Colonic mucosa (tissue), 4 donors: ENCODE results near the gene DNPH1. TPM values are rescaled to one million over a fixed set of nuclear protein-coding genes. Genes with fewer than 3 reads are reported as not detected.
A peak's percentile ranks its signal among the peaks of the same experiment; 100 is the strongest.

Source experiments
- DNase-seq: peaks from one replicate; pipeline ENCODE4 v3.0.0-alpha.2; 2020
- H3K27ac ChIP-seq: fragments of 200-600 bp; one replicate; pipeline ENCODE4 v1.8.0; 2021
- H3K27me3 ChIP-seq: fragments of 200-600 bp; one replicate; pipeline ENCODE4 v1.8.0; 2021
- H3K36me3 ChIP-seq: fragments of 200-600 bp; one replicate; pipeline ENCODE4 v1.8.0; 2021
- H3K4me1 ChIP-seq: fragments of 200-600 bp; one replicate; pipeline ENCODE4 v1.8.0; 2021; ENCODE audit warnings: mild to moderate bottlenecking
- H3K4me3 ChIP-seq: fragments of 200-600 bp; one replicate; pipeline ENCODE4 v1.8.0; 2021
- H3K9ac ChIP-seq, 2 donors: one replicate each; pipeline ENCODE4 v1.7.0; 2013; ENCODE audit warnings: control low read depth in 2 of 2, low read depth in 2 of 2, low read length in 2 of 2
- H3K9me3 ChIP-seq: fragments of 200-600 bp; one replicate; pipeline ENCODE4 v1.8.0; 2021
- CTCF ChIP-seq: fragments of 200-600 bp; IDR thresholded peaks from one replicate; pipeline ENCODE4 v1.8.0; 2022; ENCODE audit warnings: antibody characterized with exemption, mild to moderate bottlenecking
- intact Hi-C: fragments of 100-400 bp; cut with DNase I; formaldehyde crosslinking; loops from one replicate; pipeline ENCODE4 v1.14.1; 2022
- total RNA-seq, 2 donors: library from RNA; stranded (reverse); fragmentation: NEBNext Ultra II Directional in 1 of 2; extraction: Animal tissue kit (Norgen Biotek cat#: 25700) in 1 of 2; gene quantifications; one replicate each; pipeline ENCODE4 v1.2.1, GENCODE V29; 2021
- donor health status: healthy.
- donor health status: DM: no; HTN: no; CAD: no.
- donor health status: DM: no; HTN: no; CAD: no.

DNPH1 gene
- total RNA-seq, 2 donors from 2014 or later: 76.8 to 99.4 TPM

- Histone ChIP-seq H3K9me3 (no peaks in the 10 kb centered on the region), H3K4me1 (no peaks in the 10 kb centered on the region), H3K27ac (no peak overlapping the region), H3K9ac (no peak overlapping the region), H3K36me3 (no peaks in the 10 kb centered on the region), H3K27me3 (no peaks in the 10 kb centered on the region), H3K4me3 (no peak overlapping the region)
- DNase-seq: no peak
- TF ChIP-seq CTCF: no peak
- intact Hi-C loops: no loop called here
Measured at GRCh38 chr6:43235841-43236240, 6.6 kb upstream of the DNPH1 start.

GRCh38 chr6:43231735-43232450, 2.6 kb upstream of the DNPH1 start:
- H3K36me3 ChIP-seq: no peaks in the 10 kb centered on the region

GRCh38 chr6:43231053-43231452, 1.8 kb upstream of the DNPH1 start:
- no peaks in the 10 kb centered on the region for H3K36me3 ChIP-seq
- no peak overlapping the region for H3K9ac ChIP-seq
- TF ChIP-seq CTCF: no peak
- H3K4me1 ChIP-seq: no peaks in the 10 kb centered on the region
- DNase-seq: no peak
- no peak overlapping the region for H3K4me3 ChIP-seq
- H3K9me3 ChIP-seq: no peaks in the 10 kb centered on the region
- intact Hi-C loops: no loop called here
- H3K27me3 ChIP-seq: no peaks in the 10 kb centered on the region
- H3K27ac ChIP-seq: no peak overlapping the region

More at GRCh38 chr6:43231735-43232450, 2.6 kb upstream of the DNPH1 start:
- Histone ChIP-seq H3K9ac (no peak overlapping the region), H3K4me3 (no peak overlapping the region), H3K9me3 (no peaks in the 10 kb centered on the region), H3K27me3 (no peaks in the 10 kb centered on the region), H3K4me1 (no peaks in the 10 kb centered on the region), H3K27ac (no peak overlapping the region)
- intact Hi-C loops: no loop called here
- DNase-seq: no peak
- TF ChIP-seq CTCF: no peak

GRCh38 chr6:43229803-43230620, 731 bp upstream of the DNPH1 start:
- Histone ChIP-seq H3K9ac (peak overlapping the region; percentile 14 to 94), H3K27me3 (no peaks in the 10 kb centered on the region), H3K9me3 (no peaks in the 10 kb centered on the region), H3K27ac (no peak overlapping the region), H3K36me3 (no peaks in the 10 kb centered on the region), H3K4me1 (no peaks in the 10 kb centered on the region), H3K4me3 (no peak overlapping the region)
- intact Hi-C loops: no loop called here
- TF ChIP-seq CTCF: no peak
- no peak for DNase-seq

GRCh38 chr6:43226192-43226851, 3.0 kb downstream of the DNPH1 start:
- Histone ChIP-seq H3K4me1 (no peaks in the 10 kb centered on the region), H3K36me3 (no peaks in the 10 kb centered on the region), H3K9ac (no peak overlapping the region), H3K27me3 (no peaks in the 10 kb centered on the region), H3K4me3 (no peak overlapping the region), H3K27ac (no peak overlapping the region), H3K9me3 (no peaks in the 10 kb centered on the region)
- TF ChIP-seq CTCF: no peak
- intact Hi-C loops: no loop called here
- DNase-seq: no peak
